GM12865 (cell line): ENCODE data around the gene DCBLD2.

ENCODE experiments used
- DNase-seq: peaks from one replicate; pipeline ENCODE4 v3.0.0; 2010; ENCODE audit warnings: low read depth
- H3K4me3 ChIP-seq: 2 replicates; pipeline ENCODE4 v1.5.1; 2011; ENCODE audit warnings: mild to moderate bottlenecking, low read depth, low read length, control low read depth
- CTCF ChIP-seq: IDR thresholded peaks from 2 replicates; pipeline ENCODE4 v1.5.1; 2011; ENCODE audit warnings: low read length, control low read depth, low read depth, inconsistent platforms; ENCODE audit not compliant: insufficient read depth; ENCODE audit errors: missing control alignments

The DCBLD2 gene

GRCh38 chr3:98903099-98903498, 1.6 kb upstream of the DCBLD2 start:
- H3K4me3 ChIP-seq = no peak overlapping the region
- no peak for TF ChIP-seq CTCF
- DNase-seq = no peak

- no peak for TF ChIP-seq CTCF
- peak; percentile 4 for DNase-seq
- peak overlapping the region; percentile 85 for H3K4me3 ChIP-seq
These were observed 851 bp upstream of the DCBLD2 start for GRCh38 chr3:98902351-98902740.

GRCh38 chr3:98901119-98901391, 440 bp downstream of the DCBLD2 start:
- peak overlapping the region; percentile 94 for H3K4me3 ChIP-seq
- peak; percentile 46 for DNase-seq
- no peak for TF ChIP-seq CTCF

- TF ChIP-seq CTCF = no peak
- peak overlapping the region; percentile 94 for H3K4me3 ChIP-seq
- peak; percentile 42 for DNase-seq
These were observed 1.0 kb downstream of the DCBLD2 start for GRCh38 chr3:98900265-98901118.

GRCh38 chr3:98897701-98898100, 3.8 kb downstream of the DCBLD2 start:
- TF ChIP-seq CTCF = no peak
- no peak overlapping the region for H3K4me3 ChIP-seq
- DNase-seq = no peak

- no peak overlapping the region for H3K4me3 ChIP-seq
- DNase-seq = no peak
- no peak for TF ChIP-seq CTCF
These were observed 6.5 kb downstream of the DCBLD2 start for GRCh38 chr3:98894791-98895576.

- no peak for DNase-seq
- H3K4me3 ChIP-seq = no peak overlapping the region
- TF ChIP-seq CTCF = no peak
These were observed 7.8 kb downstream of the DCBLD2 start for GRCh38 chr3:98893740-98894139.
